Measurements from ENCODE around the gene CCDC24. TPM values are rescaled to one million over a fixed set of nuclear protein-coding genes. Genes with fewer than 3 reads are reported as not detected.

The CCDC24 gene
- total RNA-seq, 2 experiments from 2014 or later = 8.9 to 9.2 TPM

DNA sequence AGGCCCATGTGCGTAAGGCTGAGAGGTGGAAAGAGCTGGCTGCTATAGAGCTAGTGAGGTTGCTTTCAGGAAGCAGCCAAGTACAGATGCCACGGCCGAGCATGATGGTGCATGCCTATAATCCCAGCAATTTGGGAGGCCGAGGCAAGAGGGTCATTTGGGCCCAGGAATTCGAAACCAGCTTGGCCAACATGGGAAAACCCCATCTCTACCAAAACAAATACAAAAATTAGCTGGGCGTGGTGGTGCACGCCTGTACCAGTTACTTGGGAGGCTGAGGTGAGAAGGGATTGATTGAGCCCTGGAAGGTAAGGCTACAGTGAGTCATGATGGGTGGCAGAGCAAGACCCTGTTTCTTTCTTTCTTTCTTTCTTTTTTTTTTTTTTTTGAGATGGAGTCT, 2.7 kb downstream of the CCDC24 start:
- POLR2A ChIA-PET = interaction anchor here (0.6 kb wide), 1 partner anchor 24 kb away, joined by 4 read pairs; no protein-coding TSS in a partner anchor
- H3K4me1 ChIP-seq (ENCODE audit: insufficient read depth, low read length, poor library complexity, severe bottlenecking) = peaks cover 28% of the 10 kb centered on the region
- CTCF ChIA-PET (ENCODE audit: unreplicated experiment) = no interaction called here
- H3K79me2 ChIP-seq (ENCODE audit: insufficient read depth, low read depth, low read length) = no peaks in the 10 kb centered on the region
- H3K9me2 ChIP-seq (ENCODE audit: insufficient read depth, low read length) = no peaks in the 10 kb centered on the region
- H4K20me1 ChIP-seq (ENCODE audit: insufficient read depth, low read length) = no peaks in the 10 kb centered on the region
- H3K4me2 ChIP-seq (ENCODE audit: low read length) = no peak overlapping the region
- no peaks in the 10 kb centered on the region for H3K36me3 ChIP-seq (ENCODE audit: insufficient read depth, low read length)
- H3K27ac ChIP-seq (ENCODE audit: low read depth, low read length, poor library complexity, severe bottlenecking) = no peak overlapping the region
- no peak for DNase-seq (ENCODE audit: low spot score)
- no peak overlapping the region for H2AFZ ChIP-seq (ENCODE audit: low read length)
- H3K4me3 ChIP-seq (ENCODE audit: low read depth, low read length, poor library complexity, severe bottlenecking) = no peak overlapping the region
- intact Hi-C loops (cut with micrococcal nuclease; ENCODE audit: unreplicated experiment) = no loop called here
- H3K9me3 ChIP-seq (ENCODE audit: low read length) = no peaks in the 10 kb centered on the region
- TSS peak; percentile 50 for BruUV-seq (replicated peaks)
- TF ChIP-seq EZH2phosphoT487 (IDR thresholded peaks at IDR 0.05; ENCODE audit: borderline replicate concordance, low read depth, low read length) = no peak
- TF ChIP-seq, protein P1, sequence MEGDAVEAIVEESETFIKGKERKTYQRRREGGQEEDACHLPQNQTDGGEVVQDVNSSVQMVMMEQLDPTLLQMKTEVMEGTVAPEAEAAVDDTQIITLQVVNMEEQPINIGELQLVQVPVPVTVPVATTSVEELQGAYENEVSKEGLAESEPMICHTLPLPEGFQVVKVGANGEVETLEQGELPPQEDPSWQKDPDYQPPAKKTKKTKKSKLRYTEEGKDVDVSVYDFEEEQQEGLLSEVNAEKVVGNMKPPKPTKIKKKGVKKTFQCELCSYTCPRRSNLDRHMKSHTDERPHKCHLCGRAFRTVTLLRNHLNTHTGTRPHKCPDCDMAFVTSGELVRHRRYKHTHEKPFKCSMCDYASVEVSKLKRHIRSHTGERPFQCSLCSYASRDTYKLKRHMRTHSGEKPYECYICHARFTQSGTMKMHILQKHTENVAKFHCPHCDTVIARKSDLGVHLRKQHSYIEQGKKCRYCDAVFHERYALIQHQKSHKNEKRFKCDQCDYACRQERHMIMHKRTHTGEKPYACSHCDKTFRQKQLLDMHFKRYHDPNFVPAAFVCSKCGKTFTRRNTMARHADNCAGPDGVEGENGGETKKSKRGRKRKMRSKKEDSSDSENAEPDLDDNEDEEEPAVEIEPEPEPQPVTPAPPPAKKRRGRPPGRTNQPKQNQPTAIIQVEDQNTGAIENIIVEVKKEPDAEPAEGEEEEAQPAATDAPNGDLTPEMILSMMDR (conservative IDR thresholded peaks at IDR 0.05; ENCODE audit: low read length) = no peak

DNA sequence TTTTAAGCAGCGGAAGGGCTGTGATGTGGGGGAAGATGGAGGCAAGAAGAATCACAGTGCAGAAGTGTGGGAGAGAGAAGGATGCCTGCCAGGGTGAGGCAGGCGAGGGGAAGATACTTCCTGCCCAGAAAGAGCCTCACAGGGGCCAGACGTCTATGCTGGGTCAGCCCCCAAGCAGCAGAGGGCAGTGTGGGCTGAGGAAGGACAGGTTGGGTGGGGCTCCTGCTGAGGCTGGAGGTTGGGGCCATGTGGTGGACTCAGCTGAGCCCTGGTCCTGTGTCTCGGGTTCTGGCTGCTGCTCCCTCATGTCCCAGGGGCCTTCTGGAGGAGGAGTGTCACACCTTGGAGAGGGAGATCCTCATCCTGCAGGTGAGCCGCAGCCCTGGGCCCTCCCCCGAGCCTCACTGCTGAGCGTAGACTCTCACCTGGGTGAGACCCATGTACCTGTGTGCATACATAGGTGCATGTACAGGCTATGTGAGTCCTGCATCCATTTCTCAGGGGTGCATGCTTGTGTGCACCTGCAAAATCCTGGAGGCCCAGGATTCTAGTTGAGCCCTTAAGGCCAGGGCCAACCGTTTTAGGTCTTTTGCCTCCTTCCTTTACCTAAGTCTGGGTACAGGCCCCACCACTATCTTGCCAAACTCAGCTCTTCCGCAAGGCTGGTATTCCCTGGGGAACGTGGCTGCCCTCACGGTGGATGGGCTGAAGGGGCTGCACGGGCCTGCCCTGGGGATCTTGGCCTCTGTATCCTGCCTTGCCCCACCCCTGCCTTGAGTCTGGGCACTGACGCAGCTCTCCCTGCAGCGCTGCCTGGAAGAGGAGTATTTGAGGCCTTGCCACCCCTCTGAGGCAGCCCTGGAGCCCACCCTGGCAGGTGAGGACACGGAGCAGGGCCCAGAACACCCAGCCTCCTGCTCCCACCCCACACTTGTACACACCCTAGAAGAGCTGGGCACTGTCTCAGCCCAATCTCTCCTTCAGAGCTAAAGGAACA, 3.7 kb downstream of the CCDC24 start:
- peak; percentile 56 for DNase-seq (ENCODE audit: low spot score)
- CTCF ChIA-PET (ENCODE audit: unreplicated experiment) = no interaction called here
- Histone ChIP-seq H3K27ac (ENCODE audit: low read depth, low read length, poor library complexity, severe bottlenecking) (no peak overlapping the region), H3K4me1 (ENCODE audit: insufficient read depth, low read length, poor library complexity, severe bottlenecking) (peaks cover 28% of the 10 kb centered on the region), H3K9me2 (ENCODE audit: insufficient read depth, low read length) (no peaks in the 10 kb centered on the region), H3K9me3 (ENCODE audit: low read length) (no peaks in the 10 kb centered on the region), H3K4me3 (ENCODE audit: low read depth, low read length, poor library complexity, severe bottlenecking) (no peak overlapping the region), H3K79me2 (ENCODE audit: insufficient read depth, low read depth, low read length) (no peaks in the 10 kb centered on the region), H4K20me1 (ENCODE audit: insufficient read depth, low read length) (no peaks in the 10 kb centered on the region), H3K36me3 (ENCODE audit: insufficient read depth, low read length) (no peaks in the 10 kb centered on the region), H3K4me2 (ENCODE audit: low read length) (no peak overlapping the region), H2AFZ (ENCODE audit: low read length) (no peak overlapping the region)
- no TSS peak for BruUV-seq (replicated peaks)
- POLR2A ChIA-PET = no interaction called here
- no peak for TF ChIP-seq EZH2phosphoT487 (IDR thresholded peaks at IDR 0.05; ENCODE audit: borderline replicate concordance, low read depth, low read length)
- TF ChIP-seq, protein P1 (conservative IDR thresholded peaks at IDR 0.05; ENCODE audit: low read length) = peak; percentile 63
- intact Hi-C loops (cut with micrococcal nuclease; ENCODE audit: unreplicated experiment) = no loop called here

Measured in OCI-LY7 (cell line).